GM23338 (cell line): ENCODE data around the gene ZBTB26. TPM values are rescaled to one million over a fixed set of nuclear protein-coding genes. Genes with fewer than 3 reads are reported as not detected.

Experiments used
- ATAC-seq: fragments of 200-7000 bp; cut with Tn5 transposase; 3 replicates; pipeline ENCODE4 v1.9.1; 2020
- DNase-seq: peaks from one replicate; pipeline ENCODE4 v3.0.0-alpha.2; 2015; ENCODE audit warnings: low spot score
- H2AFZ ChIP-seq: fragments of 200-600 bp; sonication (generic); 2 replicates; pipeline ENCODE4 v1.8.0; 2016; ENCODE audit warnings: antibody characterized with exemption, mild to moderate bottlenecking, moderate library complexity
- H3F3A ChIP-seq: fragments of 200-600 bp; sonication (generic); replicated peaks from 2 replicates; pipeline ENCODE4 v1.8.0; 2017; ENCODE audit warnings: antibody characterized with exemption, mixed run types, low read depth
- H3K27ac ChIP-seq: fragments of 200-600 bp; sonication (generic); 2 replicates; pipeline ENCODE4 v1.6.1; 2016; ENCODE audit warnings: low read depth
- H3K27me3 ChIP-seq: fragments of 200-600 bp; sonication (generic); 2 replicates; pipeline ENCODE4 v1.8.0; 2016; ENCODE audit warnings: mild to moderate bottlenecking, mixed run types, moderate library complexity; ENCODE audit not compliant: insufficient read depth
- H3K36me3 ChIP-seq: fragments of 200-600 bp; sonication (generic); 2 replicates; pipeline ENCODE4 v1.8.0; 2016; ENCODE audit warnings: mild to moderate bottlenecking; ENCODE audit not compliant: insufficient read depth
- H3K4me1 ChIP-seq: fragments of 200-600 bp; sonication (generic); 2 replicates; pipeline ENCODE4 v1.8.0; 2016; ENCODE audit warnings: mild to moderate bottlenecking, moderate library complexity; ENCODE audit not compliant: insufficient read depth
- H3K4me2 ChIP-seq: fragments of 200-600 bp; sonication (generic); 2 replicates; pipeline ENCODE4 v1.7.1; 2017; ENCODE audit warnings: mixed run types
- H3K4me3 ChIP-seq: fragments of 200-600 bp; sonication (generic); 2 replicates; pipeline ENCODE4 v1.6.1; 2016; ENCODE audit warnings: mixed run types
- H3K79me2 ChIP-seq: fragments of 200-600 bp; sonication (generic); replicated peaks from 2 replicates; pipeline ENCODE4 v1.8.0; 2017; ENCODE audit warnings: mild to moderate bottlenecking; ENCODE audit not compliant: insufficient read depth
- H3K9me2 ChIP-seq: fragments of 200-600 bp; sonication (generic); 2 replicates; pipeline ENCODE4 v1.8.0; 2017; ENCODE audit not compliant: insufficient read depth
- H4K20me1 ChIP-seq: fragments of 200-600 bp; sonication (generic); replicated peaks from 2 replicates; pipeline ENCODE4 v1.8.0; 2017; ENCODE audit warnings: mild to moderate bottlenecking; ENCODE audit not compliant: insufficient read depth
- H3K27ac Mint-ChIP-seq: 2 replicates; pipeline ENCODE4 v1.8.0; 2020; ENCODE audit warnings: inconsistent platforms, mild to moderate bottlenecking, moderate library complexity, mixed read lengths
- H3K27me3 Mint-ChIP-seq: 3 replicates; pipeline ENCODE4 v1.8.0; 2022; ENCODE audit warnings: low read depth, mild to moderate bottlenecking, moderate library complexity, mixed read lengths, inconsistent platforms; ENCODE audit not compliant: insufficient read depth, poor library complexity
- H3K36me3 Mint-ChIP-seq: 3 replicates; pipeline ENCODE4 v1.8.0; 2021; ENCODE audit warnings: low read depth, mild to moderate bottlenecking, inconsistent platforms, moderate library complexity, mixed read lengths
- H3K4me1 Mint-ChIP-seq: 3 replicates; pipeline ENCODE4 v1.8.0; 2020; ENCODE audit warnings: mild to moderate bottlenecking, inconsistent platforms, mixed read lengths
- H3K4me3 Mint-ChIP-seq: 3 replicates; pipeline ENCODE4 v1.8.0; 2021; ENCODE audit warnings: moderate library complexity, mild to moderate bottlenecking, inconsistent platforms, mixed read lengths
- H3K9me3 Mint-ChIP-seq: 3 replicates; pipeline ENCODE4 v1.8.0; 2020; ENCODE audit warnings: moderate library complexity, mild to moderate bottlenecking, inconsistent platforms, mixed read lengths
- CREB1 ChIP-seq: fragments of 250-450 bp; sonication (Bioruptor Pico); IDR thresholded peaks from 2 replicates; pipeline ENCODE4 v1.5.0; 2020; ENCODE audit warnings: low read depth, mild to moderate bottlenecking, moderate library complexity
- ETS1 ChIP-seq: IDR thresholded peaks from 2 replicates; pipeline ENCODE4 v1.6.1; 2016; ENCODE audit warnings: antibody characterized with exemption
- JUNB ChIP-seq: IDR thresholded peaks from one replicate; pipeline ENCODE4 v1.6.1; 2016; ENCODE audit warnings: antibody characterized with exemption; ENCODE audit not compliant: unreplicated experiment
- NANOG ChIP-seq: IDR thresholded peaks from 2 replicates; pipeline ENCODE4 v1.6.1; 2016; ENCODE audit warnings: antibody characterized with exemption, borderline replicate concordance
- POLR2AphosphoS5 ChIP-seq: IDR thresholded peaks from 2 replicates; pipeline ENCODE4 v1.6.1; 2016; ENCODE audit warnings: antibody characterized with exemption, low read depth
- STAT1 ChIP-seq: IDR thresholded peaks from one replicate; pipeline ENCODE4 v1.6.1; 2016; ENCODE audit warnings: antibody characterized with exemption; ENCODE audit not compliant: unreplicated experiment
- ZNF462 ChIP-seq: fragments of 250-450 bp; sonication (Bioruptor Pico); IDR thresholded peaks from 2 replicates; pipeline ENCODE4 v1.5.0; 2020; ENCODE audit warnings: mild to moderate bottlenecking, moderate library complexity
- long read RNA-seq: library from polyadenylated mRNA; unstranded; transcript quantifications from one replicate; pipeline ENCODE4 v2.0.0, GENCODE V29; 2020; ENCODE audit not compliant: unreplicated experiment
- polyA plus RNA-seq: library from polyadenylated mRNA; unstranded; fragments of >200 nt; fragmentation: Nextera tagmentation; extraction: Ambion mirVana; gene quantifications from 2 replicates; pipeline ENCODE4 v1.2.1, GENCODE V29; 2016
- total RNA-seq: library from RNA; depleted of rRNA; stranded (reverse); fragments of >200 nt; shearing (Covaris generic); gene quantifications from 2 replicates; pipeline ENCODE4 v1.2.3, GENCODE V29; 2014; rRNA removed
- TF ChIP-seq, protein P1 (sequence below): IDR thresholded peaks from one replicate; pipeline ENCODE4 v1.6.1; 2018; ENCODE audit warnings: antibody characterized with exemption; ENCODE audit not compliant: unreplicated experiment

ZBTB26 gene
- 9.0 and 9.7 TPM in 2 replicates for total RNA-seq
- 2.7 and 3.0 TPM in 2 replicates for polyA plus RNA-seq
- long read RNA-seq, full-length matches to known transcripts, result 1 of 1 reads
- long read RNA-seq, partial matches to known transcripts, result 0 of 1 reads
- long read RNA-seq, other reads (novel, unspliced or antisense), result 0 of 1 reads

DNA sequence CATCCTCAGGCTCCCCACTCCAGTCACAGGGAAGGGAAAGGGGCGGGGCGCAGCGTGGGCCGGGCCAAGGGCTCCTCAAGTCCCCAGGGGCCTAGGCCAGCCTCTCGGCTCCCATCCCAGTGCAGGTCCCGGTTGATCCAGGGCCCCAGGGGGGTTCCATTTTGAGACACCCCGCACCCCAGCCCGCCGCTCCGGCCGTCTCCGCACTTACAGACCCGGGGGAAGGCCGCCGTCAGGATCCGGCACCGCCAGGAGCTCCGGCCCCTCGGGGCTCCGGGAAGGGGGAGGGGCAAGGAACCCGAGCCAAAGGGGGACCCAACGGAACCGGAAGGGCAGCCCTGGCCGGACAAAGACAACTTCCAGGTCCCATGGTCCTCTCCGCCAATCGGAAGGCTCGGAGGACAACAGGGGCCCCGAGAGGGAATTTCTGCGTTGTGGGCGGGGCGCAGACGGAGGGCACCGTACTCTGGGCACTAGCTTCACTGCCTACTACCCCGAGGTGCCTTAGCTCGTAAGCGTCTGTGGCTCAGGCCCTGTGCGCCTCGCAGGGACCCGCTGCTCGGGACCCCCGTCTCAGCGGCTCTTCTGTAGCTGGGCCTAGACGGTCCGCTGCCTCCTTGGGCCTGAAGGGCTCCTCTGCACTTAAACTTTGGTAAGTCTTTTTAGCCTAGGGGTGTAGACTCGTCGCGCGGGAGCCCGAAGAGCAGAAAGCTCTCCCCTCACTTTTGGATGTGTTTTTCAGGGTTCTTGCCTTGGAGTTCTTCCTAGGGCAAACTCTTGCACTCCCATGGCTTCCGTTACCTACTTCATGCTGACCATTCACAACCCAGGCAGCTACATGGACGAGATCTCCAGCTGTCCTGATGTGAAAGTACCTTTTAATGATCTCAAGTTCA lies at the start of gene ZBTB26:
Gene ZBTB26, minus strand, starts transcription at position 287 of the 896 bp plus-strand sequence. CDS start 11,578 bp downstream, outside the sequence.
- Mint-ChIP-seq H3K4me1 (peaks cover 5% of the 10 kb centered on the region; the same call in 2 of the 3 replicates), H3K36me3 (peaks cover 6% of the 10 kb centered on the region), H3K9me3 (no peaks in the 10 kb centered on the region), H3K4me3 (no peak within 1 kb of the TSS; the same call in 2 of the 3 replicates), H3K27ac (peak within 1 kb of the TSS; percentile 97), H3K27me3 (peaks cover 2% of the 10 kb centered on the region)
- TF ChIP-seq POLR2AphosphoS5 (peak; percentile 89), CREB1 (CRISPR knock-in tag) (peak; percentile 47; the same call in 1 of the 2 replicates), NANOG (no peak), ETS1 (peak; percentile 71), JUNB (no peak), STAT1 (no peak), ZNF462 (CRISPR knock-in tag) (no peak)
- TF ChIP-seq, protein P1, sequence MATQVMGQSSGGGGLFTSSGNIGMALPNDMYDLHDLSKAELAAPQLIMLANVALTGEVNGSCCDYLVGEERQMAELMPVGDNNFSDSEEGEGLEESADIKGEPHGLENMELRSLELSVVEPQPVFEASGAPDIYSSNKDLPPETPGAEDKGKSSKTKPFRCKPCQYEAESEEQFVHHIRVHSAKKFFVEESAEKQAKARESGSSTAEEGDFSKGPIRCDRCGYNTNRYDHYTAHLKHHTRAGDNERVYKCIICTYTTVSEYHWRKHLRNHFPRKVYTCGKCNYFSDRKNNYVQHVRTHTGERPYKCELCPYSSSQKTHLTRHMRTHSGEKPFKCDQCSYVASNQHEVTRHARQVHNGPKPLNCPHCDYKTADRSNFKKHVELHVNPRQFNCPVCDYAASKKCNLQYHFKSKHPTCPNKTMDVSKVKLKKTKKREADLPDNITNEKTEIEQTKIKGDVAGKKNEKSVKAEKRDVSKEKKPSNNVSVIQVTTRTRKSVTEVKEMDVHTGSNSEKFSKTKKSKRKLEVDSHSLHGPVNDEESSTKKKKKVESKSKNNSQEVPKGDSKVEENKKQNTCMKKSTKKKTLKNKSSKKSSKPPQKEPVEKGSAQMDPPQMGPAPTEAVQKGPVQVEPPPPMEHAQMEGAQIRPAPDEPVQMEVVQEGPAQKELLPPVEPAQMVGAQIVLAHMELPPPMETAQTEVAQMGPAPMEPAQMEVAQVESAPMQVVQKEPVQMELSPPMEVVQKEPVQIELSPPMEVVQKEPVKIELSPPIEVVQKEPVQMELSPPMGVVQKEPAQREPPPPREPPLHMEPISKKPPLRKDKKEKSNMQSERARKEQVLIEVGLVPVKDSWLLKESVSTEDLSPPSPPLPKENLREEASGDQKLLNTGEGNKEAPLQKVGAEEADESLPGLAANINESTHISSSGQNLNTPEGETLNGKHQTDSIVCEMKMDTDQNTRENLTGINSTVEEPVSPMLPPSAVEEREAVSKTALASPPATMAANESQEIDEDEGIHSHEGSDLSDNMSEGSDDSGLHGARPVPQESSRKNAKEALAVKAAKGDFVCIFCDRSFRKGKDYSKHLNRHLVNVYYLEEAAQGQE, result no peak
- H3K4me2 ChIP-seq, result peak within 1 kb of the TSS; percentile 89
- peak within 1 kb of the TSS; percentile 86 for H3K4me3 ChIP-seq
- ATAC-seq, result peak; percentile 96
- H3K27me3 ChIP-seq, result no peaks in the 10 kb centered on the region
- peaks cover 4% of the 10 kb centered on the region; the same call in 1 of the 2 replicates for H3K36me3 ChIP-seq
- DNase-seq, result peak; percentile 99
- peak within 1 kb of the TSS; percentile 15; the same call in 1 of the 2 replicates for H2AFZ ChIP-seq
- H4K20me1 ChIP-seq, result peaks cover 16% of the 10 kb centered on the region
- H3F3A ChIP-seq, result no peaks in the 10 kb centered on the region; the same call in 1 of the 2 replicates
- H3K79me2 ChIP-seq, result peaks cover 92% of the 10 kb centered on the region
- H3K27ac ChIP-seq, result peak within 1 kb of the TSS; percentile 84; the same call in 1 of the 2 replicates
- no peaks in the 10 kb centered on the region for H3K9me2 ChIP-seq
- H3K4me1 ChIP-seq, result peaks cover 19% of the 10 kb centered on the region
